ENCODE measurements around the gene ENTPD8. TPM values are rescaled to one million over a fixed set of nuclear protein-coding genes. Genes with fewer than 3 reads are reported as not detected.
"Not testable (repeated sequence)": the region's sequence is repeated elsewhere in the genome, so short reads cannot be mapped to it uniquely, and the experiment has no call there.

ENTPD8 gene
- total RNA-seq, 3 donors from 2014 or later, result 2.0 to 3.2 TPM; not detected in 1

DNA sequence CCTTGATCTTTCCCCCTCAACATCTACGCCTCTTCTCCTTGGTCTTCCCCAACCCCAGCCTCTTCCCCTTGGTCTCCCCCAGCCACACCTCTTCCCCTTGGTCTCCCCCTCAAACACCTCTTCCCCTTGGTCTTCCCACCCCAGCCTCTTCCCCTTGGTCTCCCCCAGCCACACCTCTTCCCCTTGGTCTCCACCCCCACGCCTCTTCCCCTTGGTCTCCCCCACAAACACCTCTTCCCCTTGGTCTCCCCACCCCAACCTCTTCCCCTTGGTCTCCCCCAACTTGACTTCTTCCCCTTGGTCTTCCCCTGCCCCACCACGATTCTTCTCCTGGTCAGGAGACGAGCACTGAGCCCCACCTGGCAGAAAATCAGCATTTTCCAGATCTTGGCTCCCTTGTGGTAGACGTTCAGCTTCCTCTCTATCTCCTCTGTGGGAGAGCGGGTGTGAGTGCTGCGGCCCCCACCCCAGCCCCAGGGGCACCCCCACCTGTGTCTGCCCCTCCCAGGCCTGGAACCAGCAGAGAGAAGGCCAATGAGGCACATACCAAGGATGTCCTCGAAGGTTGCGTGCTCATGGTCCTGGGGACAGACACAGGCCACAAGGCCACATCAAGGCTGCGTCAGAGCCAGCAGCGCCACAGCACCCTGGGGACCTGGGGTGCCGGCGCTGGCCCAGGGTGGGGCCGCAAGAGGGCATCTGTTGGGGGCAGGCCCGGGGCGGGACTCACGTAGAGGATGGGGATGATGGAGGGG, 11.0 kb upstream of the ENTPD8 start:
- H3K4me3 ChIP-seq, result no peak overlapping the region
- TF ChIP-seq POLR2AphosphoS5 (IDR thresholded peaks at IDR 0.05) (no peak), POLR2A (IDR thresholded peaks at IDR 0.05) (no peak)
- TF ChIP-seq, protein P1, sequence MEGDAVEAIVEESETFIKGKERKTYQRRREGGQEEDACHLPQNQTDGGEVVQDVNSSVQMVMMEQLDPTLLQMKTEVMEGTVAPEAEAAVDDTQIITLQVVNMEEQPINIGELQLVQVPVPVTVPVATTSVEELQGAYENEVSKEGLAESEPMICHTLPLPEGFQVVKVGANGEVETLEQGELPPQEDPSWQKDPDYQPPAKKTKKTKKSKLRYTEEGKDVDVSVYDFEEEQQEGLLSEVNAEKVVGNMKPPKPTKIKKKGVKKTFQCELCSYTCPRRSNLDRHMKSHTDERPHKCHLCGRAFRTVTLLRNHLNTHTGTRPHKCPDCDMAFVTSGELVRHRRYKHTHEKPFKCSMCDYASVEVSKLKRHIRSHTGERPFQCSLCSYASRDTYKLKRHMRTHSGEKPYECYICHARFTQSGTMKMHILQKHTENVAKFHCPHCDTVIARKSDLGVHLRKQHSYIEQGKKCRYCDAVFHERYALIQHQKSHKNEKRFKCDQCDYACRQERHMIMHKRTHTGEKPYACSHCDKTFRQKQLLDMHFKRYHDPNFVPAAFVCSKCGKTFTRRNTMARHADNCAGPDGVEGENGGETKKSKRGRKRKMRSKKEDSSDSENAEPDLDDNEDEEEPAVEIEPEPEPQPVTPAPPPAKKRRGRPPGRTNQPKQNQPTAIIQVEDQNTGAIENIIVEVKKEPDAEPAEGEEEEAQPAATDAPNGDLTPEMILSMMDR (IDR thresholded peaks at IDR 0.05), result no peak
- no peaks in the 10 kb centered on the region for H3K9me3 ChIP-seq
- H3K27ac ChIP-seq, result no peak overlapping the region
- no peaks in the 10 kb centered on the region for H3K27me3 ChIP-seq
- DNase-seq (ENCODE audit: low spot score in 2 of 2), result no peak
- intact Hi-C loops (cut with DNase I; ENCODE audit: low total_unique reads), result no loop called here
- H3K4me1 ChIP-seq, result no peaks in the 10 kb centered on the region
- no peaks in the 10 kb centered on the region for H3K36me3 ChIP-seq

DNA sequence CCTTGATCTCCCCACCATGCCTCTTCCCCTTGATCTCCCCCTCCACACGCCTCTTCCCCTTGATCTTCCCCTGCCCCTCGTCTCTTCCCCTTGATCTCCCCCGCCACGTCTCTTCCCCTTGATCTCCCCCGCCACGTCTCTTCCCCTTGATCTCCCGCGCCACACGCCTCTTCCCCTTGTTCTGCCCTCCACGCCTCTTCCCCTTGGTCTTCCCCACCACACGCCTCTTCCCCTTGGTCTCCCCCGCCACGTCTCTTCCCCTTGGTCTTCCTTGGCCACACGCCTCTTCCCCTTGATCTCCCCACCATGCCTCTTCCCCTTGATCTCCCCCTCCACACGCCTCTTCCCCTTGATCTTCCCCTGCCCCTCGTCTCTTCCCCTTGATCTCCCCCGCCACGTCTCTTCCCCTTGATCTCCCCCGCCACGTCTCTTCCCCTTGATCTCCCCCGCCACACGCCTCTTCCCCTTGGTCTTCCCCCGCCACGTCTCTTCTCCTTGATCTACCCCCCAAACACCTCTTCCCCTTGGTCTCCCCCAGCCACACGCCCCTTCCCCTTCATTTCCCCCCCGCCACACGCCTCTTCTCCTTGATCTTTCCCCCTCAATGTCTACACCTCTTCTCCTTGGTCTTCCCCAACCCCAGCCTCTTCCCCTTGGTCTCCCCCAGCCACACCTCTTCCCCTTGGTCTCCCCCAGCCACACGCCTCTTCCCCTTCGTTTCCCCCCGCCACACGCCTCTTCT, 10.3 kb upstream of the ENTPD8 start:
- DNase-seq (ENCODE audit: low spot score in 2 of 2); H3K27ac ChIP-seq; intact Hi-C loops (cut with DNase I; ENCODE audit: low total_unique reads); H3K27me3 ChIP-seq; H3K36me3 ChIP-seq; H3K4me3 ChIP-seq; H3K9me3 ChIP-seq; H3K4me1 ChIP-seq: not testable (repeated sequence)

DNA sequence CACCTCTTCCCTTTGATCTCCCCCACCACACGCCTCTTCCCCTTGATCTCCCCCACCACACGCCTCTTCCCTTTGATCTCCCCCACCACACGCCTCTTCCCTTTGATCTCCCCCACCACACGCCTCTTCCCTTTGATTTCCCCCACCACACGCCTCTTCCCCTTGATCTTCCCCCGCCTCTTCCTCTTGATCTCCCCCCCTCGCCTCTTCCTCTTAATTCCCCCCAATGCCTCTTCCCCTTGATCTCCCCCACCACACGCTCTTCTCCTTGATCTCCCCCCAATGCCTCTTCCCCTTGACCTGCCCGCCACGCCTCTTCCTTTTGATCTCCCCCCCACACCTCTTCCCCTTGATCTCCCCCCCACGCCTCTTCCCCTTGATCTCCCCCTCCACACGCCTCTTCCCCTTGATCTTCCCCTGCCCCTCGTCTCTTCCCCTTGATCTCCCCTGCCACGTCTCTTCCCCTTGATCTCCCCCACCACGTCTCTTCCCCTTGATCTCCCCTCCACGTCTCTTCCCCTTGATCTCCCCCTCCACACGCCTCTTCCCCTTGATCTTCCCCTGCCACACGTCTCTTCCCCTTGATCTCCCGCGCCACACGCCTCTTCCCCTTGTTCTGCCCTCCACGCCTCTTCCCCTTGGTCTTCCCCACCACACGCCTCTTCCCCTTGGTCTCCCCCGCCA, 9.5 kb upstream of the ENTPD8 start:
- H3K27me3 ChIP-seq; intact Hi-C loops (cut with DNase I; ENCODE audit: low total_unique reads); H3K4me3 ChIP-seq; H3K36me3 ChIP-seq; H3K9me3 ChIP-seq; H3K4me1 ChIP-seq; DNase-seq (ENCODE audit: low spot score in 2 of 2); H3K27ac ChIP-seq: not testable (repeated sequence)

DNA sequence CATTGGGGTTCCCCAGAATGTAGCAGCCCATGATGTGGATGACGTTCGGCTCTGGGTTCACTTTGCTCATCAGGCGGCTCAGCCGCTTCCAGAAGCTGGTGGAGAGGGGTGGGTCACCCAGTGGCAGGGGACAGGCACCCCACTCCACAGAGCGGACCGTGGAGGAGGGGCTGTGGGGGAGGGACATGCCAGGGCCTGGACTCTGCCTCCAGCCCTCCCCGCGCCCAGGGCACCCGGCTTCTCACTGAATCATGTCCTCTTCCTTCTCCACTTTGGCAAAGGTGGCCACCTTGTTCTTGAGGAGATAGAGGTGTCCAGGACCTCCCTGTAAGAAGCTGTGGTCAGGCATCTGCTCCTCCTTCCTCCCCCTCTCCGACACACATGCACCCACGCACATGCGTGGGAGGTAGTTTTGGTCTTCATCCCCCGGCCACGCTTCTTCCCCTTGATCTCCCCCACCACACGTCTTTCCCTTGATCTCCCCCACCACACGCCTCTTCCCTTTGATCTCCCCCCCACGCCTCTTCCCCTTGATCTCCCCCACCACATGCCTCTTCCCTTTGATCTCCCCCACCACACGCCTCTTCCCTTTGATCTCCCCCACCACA, 8.9 kb upstream of the ENTPD8 start:
- H3K27ac ChIP-seq, result no peak overlapping the region
- H3K4me3 ChIP-seq, result no peak overlapping the region
- no peaks in the 10 kb centered on the region for H3K36me3 ChIP-seq
- no peak for DNase-seq (ENCODE audit: low spot score in 2 of 2)
- peaks cover 4 to 10% of the 10 kb centered on the region in 2 donors for H3K4me1 ChIP-seq
- TF ChIP-seq, protein P1 (IDR thresholded peaks at IDR 0.05), result no peak
- TF ChIP-seq POLR2AphosphoS5 (IDR thresholded peaks at IDR 0.05), result no peak
- no peak for TF ChIP-seq POLR2A (IDR thresholded peaks at IDR 0.05)
- H3K9me3 ChIP-seq, result no peaks in the 10 kb centered on the region
- H3K27me3 ChIP-seq, result no peaks in the 10 kb centered on the region
- intact Hi-C loops (cut with DNase I; ENCODE audit: low total_unique reads), result no loop called here

DNA sequence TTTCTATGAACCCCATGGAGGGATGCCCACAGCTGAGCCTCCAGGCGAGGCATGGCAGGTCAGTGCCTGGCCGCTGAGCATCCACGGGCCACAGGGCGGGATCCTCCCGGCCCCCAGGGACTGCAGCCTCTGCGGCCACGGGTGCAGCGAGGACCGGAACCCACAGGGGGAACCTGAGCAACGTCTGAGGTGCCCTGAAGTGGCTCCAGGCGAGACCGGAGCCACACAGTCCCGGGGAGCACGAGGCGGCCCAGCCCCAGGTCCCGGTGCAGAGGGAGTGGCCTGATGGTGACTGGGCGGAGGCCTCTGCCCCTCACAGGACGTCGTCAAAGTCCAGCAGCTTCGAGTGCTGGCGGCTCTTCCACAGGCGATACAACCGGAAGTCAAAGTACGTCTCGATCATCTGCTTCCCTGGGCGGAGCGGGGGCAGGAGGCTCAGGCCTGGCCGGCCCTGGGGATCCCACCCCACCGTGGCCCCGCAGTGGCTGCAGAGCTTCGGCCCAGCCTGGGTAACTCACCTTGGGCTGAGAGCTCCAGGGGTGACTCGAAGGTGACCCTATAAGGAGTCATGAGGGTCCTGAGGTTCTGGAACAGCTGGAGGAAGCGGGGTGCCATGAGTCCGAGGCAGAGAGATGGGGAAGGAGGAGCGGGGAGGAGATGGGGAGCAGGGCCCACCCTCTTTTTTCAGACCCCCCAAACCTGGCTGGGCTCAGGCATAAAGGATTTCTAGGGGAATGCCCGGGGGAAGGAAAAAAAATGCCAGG, 8.1 kb upstream of the ENTPD8 start:
- Histone ChIP-seq H3K36me3 (no peaks in the 10 kb centered on the region), H3K4me3 (no peak overlapping the region), H3K4me1 (peaks cover 4 to 10% of the 10 kb centered on the region in 2 donors), H3K9me3 (no peaks in the 10 kb centered on the region), H3K27ac (no peak overlapping the region), H3K27me3 (no peaks in the 10 kb centered on the region)
- TF ChIP-seq POLR2A (IDR thresholded peaks at IDR 0.05), result no peak
- no peak for TF ChIP-seq POLR2AphosphoS5 (IDR thresholded peaks at IDR 0.05)
- TF ChIP-seq, protein P1 (IDR thresholded peaks at IDR 0.05), result no peak
- no peak for DNase-seq (ENCODE audit: low spot score in 2 of 2)
- intact Hi-C loops (cut with DNase I; ENCODE audit: low total_unique reads), result no loop called here

Data from breast epithelium (tissue), 4 donors.